GM21723 (cell line): ENCODE data around the gene PEX11A.

Experiments
- ATAC-seq: cut with Tn5 transposase; IDR thresholded peaks from one replicate; pipeline ENCODE4 v1.9.1; 2021; ENCODE audit warnings: mild to moderate bottlenecking, moderate library complexity; ENCODE audit not compliant: unreplicated experiment

The PEX11A gene

GRCh38 chr15:89631902-89632264 lies 58.7 kb downstream of the PEX11A start:
- ATAC-seq, result no peak
